Stimulated activated CD4-positive, alpha-beta T cell treated with anti-CD3 and anti-CD28 coated beads, Interleukin-4, amount 100 ng/mL, for 24 hours (primary cell): Measurements from ENCODE around the gene SCAMP2.
"Not testable (repeated sequence)": the region's sequence is repeated elsewhere in the genome, so short reads cannot be mapped to it uniquely, and the experiment has no call there.

Experiments
- DNase-seq: peaks from one replicate; pipeline ENCODE4 v3.0.0-alpha.2; 2020

The SCAMP2 gene

GRCh38 chr15:74889883-74890664, 16.9 kb upstream of the SCAMP2 start, which contains the start of gene MPI:
Gene MPI (plus strand): TSS chr15:74890042. CDS start chr15:74890074, 32 bp downstream.
- DNase-seq: peak; percentile 90

GRCh38 chr15:74889390-74889882, 16.3 kb upstream of the SCAMP2 start:
- no peak for DNase-seq

GRCh38 chr15:74888716-74889115, 15.6 kb upstream of the SCAMP2 start:
- DNase-seq: no peak

GRCh38 chr15:74887537-74888193, 14.5 kb upstream of the SCAMP2 start:
- not testable (repeated sequence) for DNase-seq

GRCh38 chr15:74885461-74885860, 12.3 kb upstream of the SCAMP2 start:
- no peak for DNase-seq

- no peak for DNase-seq
Observed at GRCh38 chr15:74884428-74885223, 11.5 kb upstream of the SCAMP2 start.

- no peak for DNase-seq
Observed at GRCh38 chr15:74882528-74882927, 9.4 kb upstream of the SCAMP2 start.

- DNase-seq: no peak
Observed at GRCh38 chr15:74878273-74878672, 5.1 kb upstream of the SCAMP2 start.

- peak; percentile 19 for DNase-seq
Observed at GRCh38 chr15:74873756-74874424, 725 bp upstream of the SCAMP2 start.

- DNase-seq: no peak
Observed at GRCh38 chr15:74872702-74873035, 496 bp downstream of the SCAMP2 start.

GRCh38 chr15:74870436-74871215, 2.5 kb downstream of the SCAMP2 start:
- DNase-seq: no peak

GRCh38 chr15:74869726-74870407, 3.3 kb downstream of the SCAMP2 start:
- DNase-seq: peak; percentile 41

- no peak for DNase-seq
Observed at GRCh38 chr15:74869372-74869725, 3.8 kb downstream of the SCAMP2 start.

GRCh38 chr15:74868059-74868458, 5.1 kb downstream of the SCAMP2 start:
- DNase-seq: no peak

- DNase-seq: no peak
Observed at GRCh38 chr15:74867466-74868038, 5.6 kb downstream of the SCAMP2 start.

- no peak for DNase-seq
Observed at GRCh38 chr15:74866090-74866489, 7.1 kb downstream of the SCAMP2 start.

GRCh38 chr15:74865316-74865715, 7.8 kb downstream of the SCAMP2 start:
- no peak for DNase-seq

GRCh38 chr15:74864296-74864695, 8.9 kb downstream of the SCAMP2 start:
- no peak for DNase-seq

- no peak for DNase-seq
Observed at GRCh38 chr15:74863239-74864056, 9.7 kb downstream of the SCAMP2 start.

- no peak for DNase-seq
Observed at GRCh38 chr15:74858369-74858740, 14.8 kb downstream of the SCAMP2 start.
